ENCODE measurements around the gene RELA. TPM values are rescaled to one million over a fixed set of nuclear protein-coding genes. Genes with fewer than 3 reads are reported as not detected.

The RELA gene
- total RNA-seq, 1 experiment from 2014 or later: 34.0 TPM

DNA sequence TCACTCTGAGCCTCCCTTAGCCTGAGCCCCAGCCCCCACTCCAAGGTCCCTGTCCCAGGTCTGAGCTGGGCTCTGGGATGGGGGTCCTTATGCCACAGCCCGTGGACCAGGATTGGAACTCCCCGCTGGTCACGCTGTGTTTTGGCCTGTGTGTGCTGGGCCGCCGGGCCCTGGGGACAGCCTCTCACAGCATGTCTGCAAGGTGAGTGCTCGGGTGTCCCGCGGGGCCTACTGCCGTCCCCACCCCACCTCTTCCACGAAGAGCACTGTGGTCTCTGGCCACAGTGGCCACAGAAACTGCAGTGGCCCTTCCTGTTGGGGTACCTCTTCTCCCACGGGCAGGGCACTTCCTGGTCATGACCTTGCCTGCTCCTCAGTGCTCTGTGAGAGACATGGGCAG lies 28.3 kb downstream of the RELA start:
- no peak for DNase-seq (ENCODE audit: low read depth)

- DNase-seq (ENCODE audit: low read depth): no peak
These were observed 28.6 kb downstream of the RELA start for GRCh38 chr11:65634109-65634436.

- no peak for DNase-seq (ENCODE audit: low read depth)
These were observed 29.2 kb downstream of the RELA start for GRCh38 chr11:65633390-65634108.

GRCh38 chr11:65630215-65630614 lies 32.5 kb downstream of the RELA start:
- no peak for DNase-seq (ENCODE audit: low read depth)

DNA sequence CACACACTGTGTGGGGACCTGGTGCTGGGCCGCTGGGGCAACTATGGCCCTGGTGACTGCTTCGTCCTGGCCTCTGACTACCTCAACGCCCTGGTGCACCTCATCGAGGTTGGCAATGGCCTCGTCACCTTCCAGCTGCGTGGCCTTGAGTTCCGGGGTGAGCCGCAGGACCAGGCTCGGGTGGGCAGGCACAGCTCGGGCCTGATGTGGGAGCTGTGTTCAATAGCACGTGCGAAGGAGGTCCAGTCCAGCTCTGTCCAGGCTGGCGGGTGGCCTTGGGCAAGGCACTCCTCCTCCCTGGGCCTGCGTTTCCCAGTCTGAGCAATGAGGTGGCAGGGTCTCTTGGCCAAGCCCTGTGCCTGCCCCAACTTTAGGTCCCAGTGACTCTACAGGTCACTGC lies 33.1 kb downstream of the RELA start:
- DNase-seq (ENCODE audit: low read depth): no peak

DNA sequence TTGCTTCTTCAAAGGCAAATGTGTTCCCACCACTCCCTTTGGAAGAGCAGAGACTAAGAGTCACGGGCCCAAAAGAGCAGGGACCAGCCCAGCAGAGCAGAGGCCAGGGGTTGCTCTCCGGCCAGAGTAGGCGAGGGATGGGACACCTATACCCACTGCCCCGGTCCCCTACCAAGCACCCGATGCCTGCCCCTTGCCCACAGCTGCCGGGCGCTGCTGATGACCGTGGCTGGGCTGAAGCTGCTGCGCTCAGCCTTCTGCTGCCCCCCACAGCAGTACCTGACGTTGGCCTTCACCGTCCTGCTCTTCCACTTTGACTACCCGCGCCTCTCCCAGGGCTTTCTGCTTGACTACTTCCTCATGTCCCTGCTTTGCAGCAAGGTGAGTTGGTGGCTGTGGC lies 35.5 kb downstream of the RELA start:
- DNase-seq (ENCODE audit: low read depth): no peak

GRCh38 chr11:65625628-65626342 lies 36.9 kb downstream of the RELA start:
- DNase-seq (ENCODE audit: low read depth): peak; percentile 19

- DNase-seq (ENCODE audit: low read depth): no peak
These were observed 37.6 kb downstream of the RELA start for GRCh38 chr11:65624931-65625627.

GRCh38 chr11:65623852-65624616 lies 38.7 kb downstream of the RELA start:
- no peak for DNase-seq (ENCODE audit: low read depth)

DNA sequence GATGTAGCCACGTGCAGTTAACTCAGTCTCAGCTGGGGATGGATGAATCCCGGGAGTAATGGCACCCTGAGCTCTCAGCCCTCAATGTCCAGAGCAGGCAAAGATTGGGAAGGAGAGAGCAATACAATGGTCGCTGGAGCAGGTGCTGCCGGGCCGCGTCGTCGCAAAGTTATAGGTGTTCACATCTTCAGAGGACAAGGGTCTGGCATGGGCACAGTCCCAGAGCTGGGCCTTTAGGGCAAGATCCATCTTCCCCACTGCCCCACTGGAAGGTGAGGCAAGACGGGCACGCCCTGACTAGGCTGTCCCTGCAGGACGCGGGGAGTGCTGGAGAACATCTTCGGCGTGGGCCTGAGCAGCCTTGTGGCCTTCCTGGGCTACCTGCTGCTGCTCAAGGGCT lies 39.5 kb downstream of the RELA start:
- no peak for DNase-seq (ENCODE audit: low read depth)

DNA sequence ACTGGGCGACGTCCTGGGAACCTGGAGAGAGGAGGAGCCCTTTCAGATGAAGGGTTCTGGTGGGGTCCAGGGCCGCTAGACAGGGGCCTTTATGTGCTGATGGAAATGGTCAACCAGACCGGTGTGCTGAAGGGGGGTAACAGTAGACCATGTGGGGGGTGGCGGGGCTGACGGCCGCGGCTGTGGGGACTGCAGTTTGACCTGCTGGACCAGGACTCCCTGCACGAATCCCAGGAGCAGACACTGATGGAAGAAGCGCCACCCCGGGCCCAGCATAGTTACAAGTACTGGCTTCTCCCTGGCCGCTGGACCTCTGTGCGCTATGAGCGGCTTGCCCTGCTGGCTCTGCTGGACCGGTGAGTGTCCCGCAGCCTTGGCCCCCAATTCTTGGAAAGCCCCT lies 40.7 kb downstream of the RELA start:
- DNase-seq (ENCODE audit: low read depth): no peak

DNA sequence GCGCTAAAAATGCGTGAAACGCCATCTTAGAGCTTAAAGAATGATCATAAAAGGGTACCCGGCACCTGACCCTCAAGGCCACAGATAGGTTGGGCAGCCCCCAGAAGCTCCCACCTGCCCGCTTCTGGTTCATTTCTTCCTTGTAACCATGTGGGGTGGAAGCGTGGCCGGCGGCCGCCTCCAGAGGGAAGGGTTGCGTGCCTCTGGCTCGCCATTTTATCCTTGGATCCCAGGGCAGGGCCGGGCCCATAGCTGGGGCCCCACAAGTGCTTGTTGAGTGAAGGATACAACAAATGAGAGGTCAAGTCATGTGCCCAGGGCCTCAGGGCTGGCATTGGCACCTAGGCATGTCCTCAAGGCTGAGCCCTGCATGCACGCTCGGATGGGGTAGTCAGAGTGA lies 41.3 kb downstream of the RELA start:
- DNase-seq (ENCODE audit: low read depth): no peak

- no peak for DNase-seq (ENCODE audit: low read depth)
These were observed 42.0 kb downstream of the RELA start for GRCh38 chr11:65620666-65621065.

DNA sequence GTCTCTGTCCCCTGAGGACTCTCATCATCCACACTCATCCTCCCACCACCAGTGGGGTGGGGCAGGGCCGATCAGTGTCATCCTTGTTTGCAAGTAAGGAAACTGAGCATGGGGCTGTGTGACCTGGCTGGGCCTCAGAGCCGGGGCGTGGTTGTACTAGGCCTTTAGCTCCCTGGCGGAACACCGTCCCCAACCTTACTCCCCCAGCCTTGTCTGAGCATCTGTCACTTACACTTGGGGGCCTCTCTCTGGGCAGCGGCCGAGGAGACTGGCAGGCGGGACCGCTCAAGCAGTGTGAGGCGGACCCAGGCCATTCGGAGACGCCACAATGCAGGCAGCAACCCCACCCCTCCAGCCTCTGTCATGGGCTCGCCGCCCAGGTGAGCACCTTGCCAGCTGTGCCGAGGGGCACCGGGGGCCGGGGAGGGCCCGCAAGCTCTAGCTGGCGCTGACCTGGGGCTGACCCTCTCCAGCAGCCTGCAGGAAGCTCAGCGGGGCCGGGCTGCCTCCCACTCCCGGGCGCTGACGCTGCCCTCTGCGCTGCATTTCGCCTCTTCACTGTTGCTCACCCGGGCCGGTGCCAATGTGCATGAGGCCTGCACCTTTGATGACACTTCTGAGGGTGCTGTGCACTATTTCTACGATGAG lies 43.3 kb downstream of the RELA start:
- DNase-seq (ENCODE audit: low read depth): no peak

- no peak for DNase-seq (ENCODE audit: low read depth)
These were observed 44.0 kb downstream of the RELA start for GRCh38 chr11:65618763-65619162.

DNA sequence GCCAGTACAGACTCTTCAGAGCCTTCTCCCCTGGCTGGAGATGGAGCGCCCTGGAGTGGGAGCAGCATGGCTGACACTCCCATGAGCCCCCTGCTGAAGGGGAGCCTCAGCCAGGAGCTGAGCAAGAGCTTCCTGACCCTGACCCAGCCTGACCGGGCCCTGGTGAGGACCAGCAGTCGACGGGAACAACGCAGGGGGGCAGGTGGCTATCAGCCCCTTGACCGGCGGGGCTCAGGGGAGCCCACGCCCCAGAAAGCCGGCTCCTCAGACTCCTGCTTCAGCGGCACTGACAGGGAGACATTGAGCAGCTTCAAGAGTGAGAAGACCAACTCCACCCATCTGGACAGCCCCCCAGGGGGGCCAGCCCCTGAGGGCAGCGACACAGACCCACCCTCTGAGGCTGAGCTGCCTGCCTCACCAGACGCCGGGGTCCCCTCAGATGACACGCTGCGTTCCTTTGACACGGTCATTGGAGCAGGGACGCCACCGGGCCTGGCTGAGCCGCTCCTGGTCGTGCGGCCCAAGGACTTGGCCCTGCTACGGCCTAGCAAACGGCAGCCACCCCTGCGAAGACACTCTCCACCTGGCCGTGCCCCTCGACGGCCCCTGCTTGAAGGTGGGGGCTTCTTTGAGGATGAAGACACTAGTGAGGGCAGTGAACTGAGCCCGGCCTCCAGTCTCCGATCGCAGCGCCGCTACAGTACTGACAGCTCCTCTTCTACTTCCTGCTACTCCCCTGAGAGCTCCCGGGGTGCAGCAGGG lies 44.5 kb downstream of the RELA start:
- no peak for DNase-seq (ENCODE audit: low read depth)

DNA sequence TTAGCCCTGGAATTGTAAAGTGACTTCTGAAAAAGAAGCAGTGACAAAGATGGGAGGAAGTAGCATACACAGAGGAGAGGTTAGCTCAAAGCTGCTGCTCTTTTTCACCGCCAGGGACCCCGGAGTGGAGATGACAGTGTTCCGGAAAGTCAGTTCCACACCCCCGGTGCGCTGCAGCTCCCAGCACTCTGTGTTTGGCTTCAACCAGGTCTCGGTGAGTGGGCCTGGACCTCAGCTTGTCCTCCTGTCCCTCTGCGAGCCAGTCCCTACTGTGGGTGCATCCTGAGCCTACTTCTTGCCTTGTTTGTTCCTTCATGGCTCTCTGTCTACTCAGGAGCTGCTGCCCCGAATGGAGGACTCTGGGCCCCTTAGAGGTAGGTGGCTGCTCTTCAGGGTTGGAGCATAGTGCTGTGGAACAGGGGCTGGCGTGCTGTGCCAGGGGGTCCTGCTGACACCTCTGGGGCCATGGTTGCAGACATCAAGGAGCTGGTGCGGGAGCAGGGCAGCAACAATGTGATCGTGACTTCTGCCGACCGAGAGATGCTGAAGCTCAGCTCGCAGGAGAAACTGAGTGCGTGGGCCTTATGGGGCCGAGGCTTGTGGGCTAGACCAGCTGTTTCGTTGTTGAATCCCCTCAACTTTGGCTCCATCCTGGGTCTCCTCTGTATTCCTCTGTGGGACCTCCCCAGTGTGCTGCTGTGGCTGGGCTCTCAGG lies 45.4 kb downstream of the RELA start:
- DNase-seq (ENCODE audit: low read depth): no peak

- no peak for DNase-seq (ENCODE audit: low read depth)
These were observed 46.1 kb downstream of the RELA start for GRCh38 chr11:65616575-65617001.

GRCh38 chr11:65615950-65616574 lies 46.7 kb downstream of the RELA start:
- DNase-seq (ENCODE audit: low read depth): no peak
